Measurements from ENCODE around the gene RASGEF1C.

Gene RASGEF1C

GRCh38 chr5:180088561-180088960 is 120.5 kb downstream of the RASGEF1C start:
- TF ChIP-seq EZH2phosphoT487 (IDR thresholded peaks at IDR 0.05; ENCODE audit: low read depth) = no peak
- TF ChIP-seq, protein P1, sequence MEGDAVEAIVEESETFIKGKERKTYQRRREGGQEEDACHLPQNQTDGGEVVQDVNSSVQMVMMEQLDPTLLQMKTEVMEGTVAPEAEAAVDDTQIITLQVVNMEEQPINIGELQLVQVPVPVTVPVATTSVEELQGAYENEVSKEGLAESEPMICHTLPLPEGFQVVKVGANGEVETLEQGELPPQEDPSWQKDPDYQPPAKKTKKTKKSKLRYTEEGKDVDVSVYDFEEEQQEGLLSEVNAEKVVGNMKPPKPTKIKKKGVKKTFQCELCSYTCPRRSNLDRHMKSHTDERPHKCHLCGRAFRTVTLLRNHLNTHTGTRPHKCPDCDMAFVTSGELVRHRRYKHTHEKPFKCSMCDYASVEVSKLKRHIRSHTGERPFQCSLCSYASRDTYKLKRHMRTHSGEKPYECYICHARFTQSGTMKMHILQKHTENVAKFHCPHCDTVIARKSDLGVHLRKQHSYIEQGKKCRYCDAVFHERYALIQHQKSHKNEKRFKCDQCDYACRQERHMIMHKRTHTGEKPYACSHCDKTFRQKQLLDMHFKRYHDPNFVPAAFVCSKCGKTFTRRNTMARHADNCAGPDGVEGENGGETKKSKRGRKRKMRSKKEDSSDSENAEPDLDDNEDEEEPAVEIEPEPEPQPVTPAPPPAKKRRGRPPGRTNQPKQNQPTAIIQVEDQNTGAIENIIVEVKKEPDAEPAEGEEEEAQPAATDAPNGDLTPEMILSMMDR (IDR thresholded peaks at IDR 0.05; ENCODE audit: low read depth, low read length) = no peak
- Histone ChIP-seq H3K36me3 (replicated peaks; ENCODE audit: low read depth, low read length) (no peaks in the 10 kb centered on the region), H3K4me2 (ENCODE audit: low read length) (no peak overlapping the region), H4K20me1 (ENCODE audit: insufficient read depth, low read length) (no peaks in the 10 kb centered on the region), H3K4me3 (ENCODE audit: low read length) (no peak overlapping the region), H3K4me1 (ENCODE audit: low read length) (no peaks in the 10 kb centered on the region), H3K27me3 (ENCODE audit: low read depth, low read length) (no peaks in the 10 kb centered on the region), H3K9me3 (ENCODE audit: insufficient read depth, low read length) (no peaks in the 10 kb centered on the region), H3K27ac (ENCODE audit: low read length) (no peak overlapping the region), H3K9ac (ENCODE audit: low read length) (no peak overlapping the region), H2AFZ (ENCODE audit: low read depth, low read length) (no peak overlapping the region), H3K79me2 (ENCODE audit: low read length) (no peaks in the 10 kb centered on the region)

- Histone ChIP-seq H3K9me3 (ENCODE audit: insufficient read depth, low read length) (no peaks in the 10 kb centered on the region), H3K4me3 (ENCODE audit: low read length) (no peak overlapping the region), H3K27ac (ENCODE audit: low read length) (no peak overlapping the region), H2AFZ (ENCODE audit: low read depth, low read length) (no peak overlapping the region), H3K27me3 (ENCODE audit: low read depth, low read length) (no peaks in the 10 kb centered on the region), H3K4me2 (ENCODE audit: low read length) (no peak overlapping the region), H3K36me3 (replicated peaks; ENCODE audit: low read depth, low read length) (no peaks in the 10 kb centered on the region), H4K20me1 (ENCODE audit: insufficient read depth, low read length) (no peaks in the 10 kb centered on the region), H3K4me1 (ENCODE audit: low read length) (no peaks in the 10 kb centered on the region), H3K79me2 (ENCODE audit: low read length) (no peaks in the 10 kb centered on the region), H3K9ac (ENCODE audit: low read length) (no peak overlapping the region)
- no peak for TF ChIP-seq EZH2phosphoT487 (IDR thresholded peaks at IDR 0.05; ENCODE audit: low read depth)
These were observed 122.1 kb downstream of the RASGEF1C start for GRCh38 chr5:180086816-180087399.

DNA sequence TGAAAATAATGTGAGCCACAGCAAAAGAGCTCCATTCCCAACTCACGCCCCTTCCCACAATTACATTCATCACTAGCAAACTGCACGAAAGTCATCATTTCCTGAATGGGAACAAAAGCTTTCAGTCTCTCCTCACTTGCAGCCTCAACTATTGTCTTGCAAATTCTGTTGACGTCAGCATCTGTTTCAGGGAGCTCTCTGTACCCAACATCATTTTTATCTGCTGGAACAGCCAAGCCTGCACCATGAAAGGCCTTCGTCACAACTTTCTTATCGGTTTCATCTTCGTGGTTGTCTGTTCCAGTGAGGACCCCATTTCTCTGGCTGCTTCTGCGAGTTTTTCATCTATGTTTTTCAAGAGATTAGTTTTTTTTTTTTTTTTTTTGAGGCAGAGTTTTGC is 123.2 kb downstream of the RASGEF1C start:
- H3K9me3 ChIP-seq (ENCODE audit: insufficient read depth, low read length) = no peaks in the 10 kb centered on the region
- H3K27ac ChIP-seq (ENCODE audit: low read length) = no peak overlapping the region
- no peak overlapping the region for H3K4me2 ChIP-seq (ENCODE audit: low read length)
- no peaks in the 10 kb centered on the region for H3K79me2 ChIP-seq (ENCODE audit: low read length)
- no peak overlapping the region for H3K9ac ChIP-seq (ENCODE audit: low read length)
- no peaks in the 10 kb centered on the region for H3K4me1 ChIP-seq (ENCODE audit: low read length)
- TF ChIP-seq, protein P1 (IDR thresholded peaks at IDR 0.05; ENCODE audit: low read depth, low read length) = no peak
- no peak for TF ChIP-seq EZH2phosphoT487 (IDR thresholded peaks at IDR 0.05; ENCODE audit: low read depth)
- no peak overlapping the region for H3K4me3 ChIP-seq (ENCODE audit: low read length)
- no peaks in the 10 kb centered on the region for H3K27me3 ChIP-seq (ENCODE audit: low read depth, low read length)
- no peaks in the 10 kb centered on the region for H4K20me1 ChIP-seq (ENCODE audit: insufficient read depth, low read length)
- H3K36me3 ChIP-seq (replicated peaks; ENCODE audit: low read depth, low read length) = no peaks in the 10 kb centered on the region
- H2AFZ ChIP-seq (ENCODE audit: low read depth, low read length) = no peak overlapping the region

- TF ChIP-seq EZH2phosphoT487 (IDR thresholded peaks at IDR 0.05; ENCODE audit: low read depth) = no peak
- TF ChIP-seq, protein P1 (IDR thresholded peaks at IDR 0.05; ENCODE audit: low read depth, low read length) = no peak
- no peaks in the 10 kb centered on the region for H4K20me1 ChIP-seq (ENCODE audit: insufficient read depth, low read length)
- no peak overlapping the region for H3K4me3 ChIP-seq (ENCODE audit: low read length)
- H3K9me3 ChIP-seq (ENCODE audit: insufficient read depth, low read length) = no peaks in the 10 kb centered on the region
- H3K9ac ChIP-seq (ENCODE audit: low read length) = no peak overlapping the region
- no peaks in the 10 kb centered on the region for H3K36me3 ChIP-seq (replicated peaks; ENCODE audit: low read depth, low read length)
- H3K4me2 ChIP-seq (ENCODE audit: low read length) = no peak overlapping the region
- H3K27me3 ChIP-seq (ENCODE audit: low read depth, low read length) = no peaks in the 10 kb centered on the region
- H3K79me2 ChIP-seq (ENCODE audit: low read length) = no peaks in the 10 kb centered on the region
- H3K27ac ChIP-seq (ENCODE audit: low read length) = no peak overlapping the region
- no peak overlapping the region for H2AFZ ChIP-seq (ENCODE audit: low read depth, low read length)
- no peaks in the 10 kb centered on the region for H3K4me1 ChIP-seq (ENCODE audit: low read length)
These were observed 124.1 kb downstream of the RASGEF1C start for GRCh38 chr5:180084638-180085561.
